Heart left ventricle (tissue), 16 donors: ENCODE measurements around the gene TXN2. TPM values are rescaled to one million over a fixed set of nuclear protein-coding genes. Genes with fewer than 3 reads are reported as not detected.

ENCODE experiments used
- ATAC-seq, 4 donors: fragments of 200-7000 bp; cut with Tn5 transposase; one replicate each; pipeline ENCODE4 v1.9.1; 2020 to 2022; ENCODE audit warnings: moderate library complexity in 4 of 4, mild to moderate bottlenecking in 3 of 4, moderate number of reproducible peaks in 1 of 4
- DNase-seq, 5 donors: peaks; one replicate each; pipeline ENCODE4 v3.0.0-alpha.2; 2020
- H3K27ac ChIP-seq, 12 donors: fragments of 200-600 bp; sonication (generic) in 4 of 12; one replicate each; pipeline versions ENCODE4 v1.5.0 to v1.8.0; 2016 to 2022; ENCODE audit warnings: mild to moderate bottlenecking in 2 of 12
- H3K27me3 ChIP-seq, 9 donors: fragments of 200-600 bp; sonication (generic) in 2 of 9; one replicate each; pipeline versions ENCODE4 v1.5.1 to v1.8.0; 2016 to 2022; ENCODE audit warnings: mild to moderate bottlenecking in 3 of 9
- H3K36me3 ChIP-seq, 9 donors: fragments of 200-600 bp; sonication (generic) in 2 of 9; one replicate each; pipeline versions ENCODE4 v1.5.0 to v1.8.0; 2018 to 2022; ENCODE audit warnings: mild to moderate bottlenecking in 2 of 9
- H3K4me1 ChIP-seq, 12 donors: fragments of 200-600 bp; sonication (generic) in 4 of 12; one replicate each; pipeline versions ENCODE4 v1.5.0 to v1.8.0; 2016 to 2022; ENCODE audit warnings: mild to moderate bottlenecking in 3 of 12
- H3K4me3 ChIP-seq, 12 donors: fragments of 200-600 bp; sonication (generic) in 4 of 12; one replicate each; pipeline versions ENCODE4 v1.5.0 to v1.8.0; 2017 to 2022; ENCODE audit warnings: mild to moderate bottlenecking in 9 of 12, moderate library complexity in 4 of 12
- H3K9me3 ChIP-seq, 12 donors: fragments of 200-600 bp; sonication (generic) in 4 of 12; one replicate each; pipeline versions ENCODE4 v1.5.0 to v1.8.0; 2016 to 2022; ENCODE audit warnings: mild to moderate bottlenecking in 1 of 12
- CTCF ChIP-seq, 12 donors: fragments of 200-600 bp; sonication (generic) in 4 of 12; IDR thresholded peaks; one replicate each; pipeline versions ENCODE4 v1.5.0 to v1.8.0; 2018 to 2022; ENCODE audit warnings: antibody characterized with exemption in 12 of 12, mild to moderate bottlenecking in 5 of 12
- POLR2A ChIP-seq, 2 donors: fragments of 450-650 bp; IDR thresholded peaks; one replicate each; pipeline ENCODE4 v1.6.1; 2017; ENCODE audit warnings: antibody characterized with exemption in 2 of 2, mild to moderate bottlenecking in 2 of 2, moderate library complexity in 2 of 2
- WGBS, 4 donors: extraction: QIAGEN DNeasy Blood & Tissue Kit in 2 of 4; methylation state at CpG; one replicate each; pipeline versions ENCODE4 v1.1.5 to v1.1.7; 2013 to 2018; 5-methylcytosine and 5-hydroxymethylcytosine counted together
- intact Hi-C, 10 donors: fragments of 100-400 bp; cut with DNase I; formaldehyde crosslinking; loops; one replicate each; pipeline versions ENCODE4 v1.11.1 to v1.14.2; 2022
- polyA plus RNA-seq, 2 donors: library from polyadenylated mRNA; stranded (reverse); fragments of 200-250 nt; gene quantifications; one replicate each; pipeline ENCODE4 v1.2.3, GENCODE V29; 2013
- total RNA-seq, 9 donors: library from RNA; depleted of rRNA in 2 of 9; stranded (reverse); fragments of >200 nt in 2 of 9; fragmentation: NEBNext Ultra II Directional in 3 of 9; extraction: Animal tissue kit (Norgen Biotek cat#: 25700) in 3 of 9; gene quantifications; one replicate each; pipeline versions ENCODE4 v1.1.0 to v1.2.4, GENCODE V29; 2016 to 2023
- donor health status: ischemic (EF 13 %, LVEDD 7.1; RV severe dilation, severe dysfunction).
- donor health status: healthy with polysubstance abuse.
- donor health status: DM: no; HTN: yes; CAD: no.
- donor health status: DM: no; HTN: no; CAD: no.
- donor health status: ischemic (EF 25% LVEDD 6.9; RV normal size, moderate dysfunction).
- donor health status: ischemic (EF 25% LVEDD 5.7; RV mildly dilated, moderate dysfunction).
- donor health status: healthy.
- donor health status: DM: yes; HTN: yes; CAD: no.
- donor health status: ischemic (EF 35%, LVEDD 5.7; RV mildly dilated, moderate dysfunction).
- donor health status: nonischemic (EF 11% LVEDD 7.7; RV severe dilation, severe dysfunction).
- donor health status: DM: yes; HTN: yes; CAD: no.
- donor health status: PGD.
- donor health status: ischemic (EF 29% LVEDD 5.4; RV normal size, mild dysfunction).
- donor health status: nonischemic (EF 23%, LVEDD 6.1; RV moderate dilation, normal function).

The TXN2 gene
- total and polyA plus RNA-seq, 11 donors: 87.9 to 160 (median 113) TPM

DNA sequence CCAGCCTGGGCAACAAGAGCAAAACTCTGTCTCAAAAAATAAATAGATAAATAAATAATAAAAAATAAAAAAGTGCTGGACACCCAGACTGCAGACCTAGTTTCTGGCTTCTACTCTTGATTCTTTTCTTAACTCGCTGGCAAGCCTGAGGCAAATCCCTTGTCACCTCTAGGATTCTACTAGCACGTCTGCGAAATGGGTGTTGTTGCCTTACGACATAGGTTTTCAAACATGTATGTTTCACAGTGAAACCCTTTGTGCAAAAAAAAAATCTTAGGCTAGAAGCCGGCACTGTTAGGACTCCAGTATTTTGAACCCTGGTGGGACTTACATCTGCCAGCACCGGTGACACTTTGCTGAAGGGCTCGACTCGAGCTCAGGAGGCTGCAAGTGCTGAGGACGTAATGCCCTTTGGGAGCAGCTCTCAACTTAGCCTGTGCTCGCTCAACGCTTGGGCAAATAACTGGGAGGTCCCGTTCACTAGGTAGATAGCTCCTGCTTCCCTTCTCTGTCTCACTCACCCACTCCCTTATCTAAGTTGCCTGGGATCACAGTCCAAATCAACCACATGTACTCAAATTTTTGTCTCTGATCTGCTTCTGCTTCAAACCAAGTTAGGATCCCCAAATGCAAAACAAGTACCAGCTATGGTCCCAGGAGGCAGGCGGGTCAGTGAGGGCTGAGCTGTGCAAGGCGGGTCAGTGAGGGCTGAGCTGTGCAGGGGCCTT lies 59.0 kb downstream of the TXN2 start:
- no peaks in the 10 kb centered on the region for H3K27me3 ChIP-seq
- no peaks in the 10 kb centered on the region for H3K36me3 ChIP-seq
- 77 to 86% (median 83%) methylated on average over 14 of the region's 14 CpGs for WGBS, 4 donors
- DNase-seq: no peak
- peak overlapping the region in 2 of 12 donors; percentile 17 to 21 for H3K27ac ChIP-seq
- peaks cover 0 to 75% (median 27%) of the 10 kb centered on the region in 12 donors for H3K4me1 ChIP-seq
- H3K4me3 ChIP-seq: no peak overlapping the region
- no peaks in the 10 kb centered on the region for H3K9me3 ChIP-seq
- ATAC-seq: no peak
- intact Hi-C loops: no loop called here
- no peak for TF ChIP-seq POLR2A (IDR thresholded peaks at IDR 0.05)
- no peak for TF ChIP-seq CTCF (IDR thresholded peaks at IDR 0.05)

- TF ChIP-seq POLR2A (IDR thresholded peaks at IDR 0.05): no peak
- TF ChIP-seq CTCF (IDR thresholded peaks at IDR 0.05): no peak
- intact Hi-C loops: loop anchor here in 2 of 10 donors (1.0 to 5.0 kb wide), 2 partner anchors 19 to 32 kb away; no protein-coding TSS in a partner anchor
- H3K4me1 ChIP-seq: peaks cover 0 to 62% (median 18%) of the 10 kb centered on the region in 12 donors
- H3K27me3 ChIP-seq: no peaks in the 10 kb centered on the region
- H3K4me3 ChIP-seq: peak overlapping the region in 8 of 12 donors; percentile 2 to 39 (median 27)
- H3K9me3 ChIP-seq: no peaks in the 10 kb centered on the region
- ATAC-seq (peak; percentile 48 to 75 (median 60)), DNase-seq (peak in 4 of 5 donors; percentile 47 to 69 (median 56))
- WGBS, 4 donors: 59 to 76% (median 73%) methylated on average over 21 of the region's 21 CpGs
- H3K36me3 ChIP-seq: no peaks in the 10 kb centered on the region
- peak overlapping the region in 11 of 12 donors; percentile 66 to 86 (median 81) for H3K27ac ChIP-seq
Measured at GRCh38 chr22:36419912-36420882, 61.2 kb downstream of the TXN2 start.

DNA sequence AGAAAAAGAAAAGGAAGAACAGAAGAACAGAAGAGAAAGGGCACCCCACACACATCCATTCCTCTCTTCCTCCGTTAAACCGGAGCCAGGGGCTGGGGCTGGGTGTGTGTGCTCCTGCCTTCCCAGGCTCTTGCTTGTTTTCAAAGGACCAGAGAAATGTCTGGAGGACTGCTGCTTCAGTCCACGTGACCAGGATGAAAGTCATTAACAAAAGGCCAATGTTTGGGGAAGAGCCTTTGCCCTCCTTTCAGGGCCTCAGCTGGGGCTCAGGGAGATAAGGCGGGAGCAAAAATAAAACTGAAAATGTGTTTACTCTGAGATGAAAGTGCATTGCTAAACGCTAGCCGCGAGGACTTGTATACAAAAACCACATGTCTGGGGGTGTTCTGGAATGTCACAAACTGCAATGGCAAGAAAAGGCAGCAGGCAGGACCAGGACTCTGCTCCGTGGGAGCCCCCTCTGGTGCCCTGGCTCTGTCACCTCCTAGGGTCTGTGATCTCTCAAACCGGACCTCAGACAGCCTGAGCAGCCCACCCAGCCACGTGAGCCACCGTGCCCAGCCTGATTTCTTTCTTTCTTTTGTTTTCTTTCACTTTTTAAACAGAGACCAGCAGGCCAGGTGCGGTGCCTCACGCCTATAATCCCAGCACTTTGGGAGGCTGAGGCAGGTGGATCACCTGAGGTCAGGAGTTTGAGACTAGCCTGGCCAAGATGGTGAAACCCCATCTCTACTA lies 62.1 kb downstream of the TXN2 start:
- TF ChIP-seq POLR2A (IDR thresholded peaks at IDR 0.05): no peak
- Histone ChIP-seq H3K27me3 (no peaks in the 10 kb centered on the region), H3K36me3 (no peaks in the 10 kb centered on the region), H3K4me3 (peak overlapping the region in 9 of 12 donors; percentile 2 to 39 (median 26)), H3K9me3 (no peaks in the 10 kb centered on the region), H3K27ac (peak overlapping the region; percentile 31 to 86 (median 81)), H3K4me1 (peaks cover 0 to 55% (median 18%) of the 10 kb centered on the region in 12 donors)
- ATAC-seq: peak; percentile 49 to 82 (median 77)
- peak in 4 of 5 donors; percentile 54 to 69 (median 62) for DNase-seq
- WGBS, 4 donors: 26 to 34% (median 28%) methylated on average over 13 of the region's 13 CpGs
- intact Hi-C loops: loop anchor here in 1 of 10 donors (5.0 kb wide), 1 partner anchor 33 kb away; no protein-coding TSS in a partner anchor

DNA sequence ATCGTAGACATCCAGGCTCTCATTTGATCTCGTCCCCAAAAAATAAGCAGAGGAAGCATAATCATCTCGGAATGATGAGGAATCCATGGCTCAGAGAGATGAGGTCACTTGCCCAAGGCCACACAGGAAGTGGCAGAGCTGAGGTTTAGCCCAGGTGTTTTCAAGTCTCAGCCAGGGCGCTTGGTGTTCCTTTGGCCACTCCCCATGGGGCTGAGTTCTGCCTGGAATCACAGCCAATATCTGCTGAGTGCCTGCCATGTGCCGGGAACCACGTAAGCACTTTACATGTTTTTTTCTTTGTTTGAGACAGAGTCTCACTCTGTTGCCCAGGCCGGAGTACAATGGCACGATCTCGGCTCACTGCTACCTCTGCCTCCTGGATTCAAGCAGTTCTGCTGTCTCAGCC lies 64.2 kb downstream of the TXN2 start:
- Histone ChIP-seq H3K27ac (no peak overlapping the region), H3K4me3 (no peak overlapping the region), H3K9me3 (no peaks in the 10 kb centered on the region), H3K27me3 (no peaks in the 10 kb centered on the region), H3K4me1 (peaks cover 0 to 36% (median 18%) of the 10 kb centered on the region in 12 donors), H3K36me3 (no peaks in the 10 kb centered on the region)
- ATAC-seq (no peak), DNase-seq (no peak)
- intact Hi-C loops: loop anchor here in 1 of 10 donors (5.0 kb wide), 1 partner anchor 35 kb away; no protein-coding TSS in a partner anchor
- TF ChIP-seq POLR2A (IDR thresholded peaks at IDR 0.05) (no peak), CTCF (IDR thresholded peaks at IDR 0.05) (no peak)
- 75 to 88% (median 83%) methylated on average over 7 to 9 of the region's 9 CpGs for WGBS, 4 donors
